HG02870 (cell line): Measurements from ENCODE around the gene USP17L22.
"Not testable (repeated sequence)": the region's sequence is repeated elsewhere in the genome, so short reads cannot be mapped to it uniquely, and the experiment has no call there.

Experiments used
- ATAC-seq: cut with Tn5 transposase; IDR thresholded peaks from one replicate; pipeline ENCODE4 v1.9.1; 2021; ENCODE audit warnings: mild to moderate bottlenecking, moderate library complexity; ENCODE audit not compliant: unreplicated experiment

Gene USP17L22, protein sequence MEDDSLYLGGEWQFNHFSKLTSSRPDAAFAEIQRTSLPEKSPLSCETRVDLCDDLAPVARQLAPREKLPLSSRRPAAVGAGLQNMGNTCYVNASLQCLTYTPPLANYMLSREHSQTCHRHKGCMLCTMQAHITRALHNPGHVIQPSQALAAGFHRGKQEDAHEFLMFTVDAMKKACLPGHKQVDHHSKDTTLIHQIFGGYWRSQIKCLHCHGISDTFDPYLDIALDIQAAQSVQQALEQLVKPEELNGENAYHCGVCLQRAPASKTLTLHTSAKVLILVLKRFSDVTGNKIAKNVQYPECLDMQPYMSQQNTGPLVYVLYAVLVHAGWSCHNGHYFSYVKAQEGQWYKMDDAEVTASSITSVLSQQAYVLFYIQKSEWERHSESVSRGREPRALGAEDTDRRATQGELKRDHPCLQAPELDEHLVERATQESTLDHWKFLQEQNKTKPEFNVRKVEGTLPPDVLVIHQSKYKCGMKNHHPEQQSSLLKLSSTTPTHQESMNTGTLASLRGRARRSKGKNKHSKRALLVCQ

DNA sequence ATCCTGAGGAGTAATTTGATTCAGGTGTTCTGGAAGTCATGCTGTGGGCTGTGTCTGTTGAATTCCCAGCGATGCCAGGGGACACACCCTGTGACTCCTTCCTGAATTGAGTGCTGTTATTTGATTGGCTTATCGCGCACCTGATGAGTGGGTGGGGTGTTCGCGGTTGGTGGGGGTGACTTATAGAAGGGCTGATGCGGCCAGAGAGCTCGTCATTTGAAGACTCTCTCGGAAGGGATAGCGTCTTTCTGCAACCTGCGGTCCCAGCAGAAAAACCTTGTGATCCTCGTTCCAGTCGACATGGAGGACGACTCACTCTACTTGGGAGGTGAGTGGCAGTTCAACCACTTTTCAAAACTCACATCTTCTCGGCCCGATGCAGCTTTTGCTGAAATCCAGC lies at the start of gene USP17L22:
USP17L22 (plus strand) TSS at position 301 of the 400 bp plus-strand sequence; CDS start at position 301, 0 bp downstream.
- not testable (repeated sequence) for ATAC-seq

DNA sequence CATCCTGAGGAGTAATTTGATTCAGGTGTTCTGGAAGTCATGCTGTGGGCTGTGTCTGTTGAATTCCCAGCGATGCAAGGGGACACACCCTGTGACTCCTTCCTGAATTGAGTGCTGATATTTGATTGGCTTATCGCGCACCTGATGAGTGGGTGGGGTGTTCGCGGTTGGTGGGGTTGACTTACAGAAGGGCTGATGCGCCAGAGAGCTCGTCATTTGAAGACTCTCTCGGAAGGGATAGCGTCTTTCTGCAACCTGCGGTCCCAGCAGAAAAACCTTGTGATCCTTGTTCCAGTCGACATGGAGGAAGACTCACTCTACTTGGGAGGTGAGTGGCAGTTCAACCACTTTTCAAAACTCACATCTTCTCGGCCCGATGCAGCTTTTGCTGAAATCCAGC lies 47.6 kb upstream of the USP17L22 start, which contains the start of gene USP17L12:
USP17L12 (plus strand) TSS at position 301 of the 400 bp plus-strand sequence; CDS start at position 301, 0 bp downstream.
- not testable (repeated sequence) for ATAC-seq

DNA sequence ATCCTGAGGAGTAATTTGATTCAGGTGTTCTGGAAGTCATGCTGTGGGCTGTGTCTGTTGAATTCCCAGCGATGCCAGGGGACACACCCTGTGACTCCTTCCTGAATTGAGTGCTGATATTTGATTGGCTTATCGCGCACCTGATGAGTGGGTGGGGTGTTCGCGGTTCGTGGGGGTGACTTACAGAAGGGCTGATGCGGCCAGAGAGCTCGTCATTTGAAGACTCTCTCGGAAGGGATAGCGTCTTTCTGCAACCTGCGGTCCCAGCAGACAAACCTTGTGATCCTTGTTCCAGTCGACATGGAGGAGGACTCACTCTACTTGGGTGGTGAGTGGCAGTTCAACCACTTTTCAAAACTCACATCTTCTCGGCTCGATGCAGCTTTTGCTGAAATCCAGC lies 42.8 kb upstream of the USP17L22 start, which contains the start of gene USP17L13:
USP17L13 (plus strand) TSS at position 301 of the 400 bp plus-strand sequence; CDS start at position 301, 0 bp downstream.
- ATAC-seq = not testable (repeated sequence)

DNA sequence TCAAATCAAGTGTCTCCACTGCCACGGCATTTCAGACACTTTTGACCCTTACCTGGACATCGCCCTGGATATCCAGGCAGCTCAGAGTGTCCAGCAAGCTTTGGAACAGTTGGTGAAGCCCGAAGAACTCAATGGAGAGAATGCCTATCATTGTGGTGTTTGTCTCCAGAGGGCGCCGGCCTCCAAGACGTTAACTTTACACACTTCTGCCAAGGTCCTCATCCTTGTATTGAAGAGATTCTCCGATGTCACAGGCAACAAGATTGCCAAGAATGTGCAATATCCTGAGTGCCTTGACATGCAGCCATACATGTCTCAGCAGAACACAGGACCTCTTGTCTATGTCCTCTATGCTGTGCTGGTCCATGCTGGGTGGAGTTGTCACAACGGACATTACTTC lies 37.2 kb upstream of the USP17L22 start:
- not testable (repeated sequence) for ATAC-seq

DNA sequence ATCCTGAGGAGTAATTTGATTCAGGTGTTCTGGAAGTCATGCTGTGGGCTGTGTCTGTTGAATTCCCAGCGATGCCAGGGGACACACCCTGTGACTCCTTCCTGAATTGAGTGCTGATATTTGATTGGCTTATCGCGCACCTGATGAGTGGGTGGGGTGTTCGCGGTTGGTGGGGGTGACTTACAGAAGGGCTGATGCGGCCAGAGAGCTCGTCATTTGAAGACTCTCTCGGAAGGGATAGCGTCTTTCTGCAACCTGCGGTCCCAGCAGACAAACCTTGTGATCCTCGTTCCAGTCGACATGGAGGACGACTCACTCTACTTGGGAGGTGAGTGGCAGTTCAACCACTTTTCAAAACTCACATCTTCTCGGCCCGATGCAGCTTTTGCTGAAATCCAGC lies 33.3 kb upstream of the USP17L22 start, which contains the start of gene USP17L15:
USP17L15 (plus strand) TSS at position 301 of the 400 bp plus-strand sequence; CDS start at position 301, 0 bp downstream.
- ATAC-seq = not testable (repeated sequence)

DNA sequence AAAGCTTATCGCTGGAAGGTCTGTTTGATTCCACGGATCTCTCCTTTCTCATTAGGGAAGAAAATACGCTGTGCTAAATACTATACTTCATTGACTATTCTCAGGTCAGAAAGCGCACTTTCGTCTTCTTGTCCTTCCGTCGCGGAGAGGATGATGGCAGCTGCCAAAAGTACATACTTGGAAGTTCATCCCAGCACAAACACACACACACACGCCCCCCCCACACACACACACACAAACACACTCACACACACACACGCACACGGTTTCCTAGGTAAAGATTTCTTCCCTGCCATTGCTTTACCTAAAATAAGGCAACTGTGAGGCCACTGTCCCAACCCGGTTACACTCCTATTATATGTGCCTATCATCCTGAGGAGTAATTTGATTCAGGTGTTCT lies 29.0 kb upstream of the USP17L22 start:
- ATAC-seq = not testable (repeated sequence)

DNA sequence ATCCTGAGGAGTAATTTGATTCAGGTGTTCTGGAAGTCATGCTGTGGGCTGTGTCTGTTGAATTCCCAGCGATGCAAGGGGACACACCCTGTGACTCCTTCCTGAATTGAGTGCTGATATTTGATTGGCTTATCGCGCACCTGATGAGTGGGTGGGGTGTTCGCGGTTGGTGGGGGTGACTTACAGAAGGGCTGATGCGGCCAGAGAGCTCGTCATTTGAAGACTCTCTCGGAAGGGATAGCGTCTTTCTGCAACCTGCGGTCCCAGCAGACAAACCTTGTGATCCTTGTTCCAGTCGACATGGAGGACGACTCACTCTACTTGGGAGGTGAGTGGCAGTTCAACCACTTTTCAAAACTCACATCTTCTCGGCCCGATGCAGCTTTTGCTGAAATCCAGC lies 23.8 kb upstream of the USP17L22 start, which contains the start of gene USP17L17:
USP17L17 (plus strand) TSS at position 301 of the 400 bp plus-strand sequence; CDS start at position 301, 0 bp downstream.
- not testable (repeated sequence) for ATAC-seq

DNA sequence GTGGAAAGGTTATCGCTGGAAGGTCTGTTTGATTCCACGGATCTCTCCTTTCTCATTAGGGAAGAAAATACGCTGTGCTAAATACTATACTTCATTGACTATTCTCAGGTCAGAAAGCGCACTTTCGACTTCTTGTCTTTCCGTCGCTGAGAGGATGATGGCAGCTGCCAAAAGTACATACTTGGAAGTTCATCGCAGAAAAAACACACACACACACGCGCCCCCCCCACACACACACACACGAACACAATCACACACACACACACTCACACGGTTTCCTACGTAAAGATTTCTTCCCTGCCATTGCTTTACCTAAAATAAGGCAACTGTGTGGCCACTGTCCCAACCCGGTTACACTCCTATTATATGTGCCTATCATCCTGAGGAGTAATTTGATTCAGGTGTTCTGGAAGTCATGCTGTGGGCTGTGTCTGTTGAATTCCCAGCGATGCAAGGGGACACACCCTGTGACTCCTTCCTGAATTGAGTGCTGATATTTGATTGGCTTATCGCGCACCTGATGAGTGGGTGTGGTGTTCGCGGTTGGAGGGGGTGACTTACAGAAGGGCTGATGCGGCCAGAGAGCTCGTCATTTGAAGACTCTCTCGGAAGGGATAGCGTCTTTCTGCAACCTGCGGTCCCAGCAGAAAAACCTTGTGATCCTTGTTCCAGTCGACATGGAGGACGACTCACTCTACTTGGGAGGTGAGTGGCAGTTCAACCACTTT lies 19.3 kb upstream of the USP17L22 start, which contains the start of gene USP17L18:
USP17L18 (plus strand) TSS at position 678 of the 728 bp plus-strand sequence; CDS start at position 678, 0 bp downstream.
- not testable (repeated sequence) for ATAC-seq

DNA sequence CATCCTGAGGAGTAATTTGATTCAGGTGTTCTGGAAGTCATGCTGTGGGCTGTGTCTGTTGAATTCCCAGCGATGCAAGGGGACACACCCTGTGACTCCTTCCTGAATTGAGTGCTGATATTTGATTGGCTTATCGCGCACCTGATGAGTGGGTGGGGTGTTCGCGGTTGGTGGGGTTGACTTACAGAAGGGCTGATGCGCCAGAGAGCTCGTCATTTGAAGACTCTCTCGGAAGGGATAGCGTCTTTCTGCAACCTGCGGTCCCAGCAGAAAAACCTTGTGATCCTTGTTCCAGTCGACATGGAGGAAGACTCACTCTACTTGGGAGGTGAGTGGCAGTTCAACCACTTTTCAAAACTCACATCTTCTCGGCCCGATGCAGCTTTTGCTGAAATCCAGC lies 14.3 kb upstream of the USP17L22 start, which contains the start of gene USP17L19:
USP17L19 (plus strand) TSS at position 301 of the 400 bp plus-strand sequence; CDS start at position 301, 0 bp downstream.
- ATAC-seq = not testable (repeated sequence)

DNA sequence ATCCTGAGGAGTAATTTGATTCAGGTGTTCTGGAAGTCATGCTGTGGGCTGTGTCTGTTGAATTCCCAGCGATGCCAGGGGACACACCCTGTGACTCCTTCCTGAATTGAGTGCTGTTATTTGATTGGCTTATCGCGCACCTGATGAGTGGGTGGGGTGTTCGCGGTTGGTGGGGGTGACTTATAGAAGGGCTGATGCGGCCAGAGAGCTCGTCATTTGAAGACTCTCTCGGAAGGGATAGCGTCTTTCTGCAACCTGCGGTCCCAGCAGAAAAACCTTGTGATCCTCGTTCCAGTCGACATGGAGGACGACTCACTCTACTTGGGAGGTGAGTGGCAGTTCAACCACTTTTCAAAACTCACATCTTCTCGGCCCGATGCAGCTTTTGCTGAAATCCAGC lies 9.6 kb upstream of the USP17L22 start, which contains the start of gene USP17L20:
USP17L20 (plus strand) TSS at position 301 of the 400 bp plus-strand sequence; CDS start at position 301, 0 bp downstream.
- ATAC-seq = not testable (repeated sequence)

DNA sequence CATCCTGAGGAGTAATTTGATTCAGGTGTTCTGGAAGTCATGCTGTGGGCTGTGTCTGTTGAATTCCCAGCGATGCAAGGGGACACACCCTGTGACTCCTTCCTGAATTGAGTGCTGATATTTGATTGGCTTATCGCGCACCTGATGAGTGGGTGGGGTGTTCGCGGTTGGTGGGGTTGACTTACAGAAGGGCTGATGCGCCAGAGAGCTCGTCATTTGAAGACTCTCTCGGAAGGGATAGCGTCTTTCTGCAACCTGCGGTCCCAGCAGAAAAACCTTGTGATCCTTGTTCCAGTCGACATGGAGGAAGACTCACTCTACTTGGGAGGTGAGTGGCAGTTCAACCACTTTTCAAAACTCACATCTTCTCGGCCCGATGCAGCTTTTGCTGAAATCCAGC lies 4.8 kb upstream of the USP17L22 start, which contains the start of gene USP17L21:
USP17L21 (plus strand) TSS at position 301 of the 400 bp plus-strand sequence; CDS start at position 301, 0 bp downstream.
- ATAC-seq = not testable (repeated sequence)

DNA sequence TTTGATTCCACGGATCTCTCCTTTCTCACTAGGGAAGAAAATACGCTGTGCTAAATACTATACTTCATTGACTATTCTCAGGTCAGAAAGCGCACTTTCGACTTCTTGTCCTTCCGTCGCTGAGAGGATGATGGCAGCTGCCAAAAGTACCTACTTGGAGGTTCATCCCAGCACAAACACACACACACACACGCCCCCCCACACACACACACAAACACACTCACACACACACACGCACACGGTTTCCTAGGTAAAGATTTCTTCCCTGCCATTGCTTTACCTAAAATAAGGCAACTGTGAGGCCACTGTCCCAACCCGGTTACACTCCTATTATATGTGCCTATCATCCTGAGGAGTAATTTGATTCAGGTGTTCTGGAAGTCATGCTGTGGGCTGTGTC lies 4.3 kb downstream of the USP17L22 start:
- not testable (repeated sequence) for ATAC-seq
